ENCODE data around the gene FNDC10. TPM values are rescaled to one million over a fixed set of nuclear protein-coding genes. Genes with fewer than 3 reads are reported as not detected.

Gene FNDC10
- total RNA-seq, 1 experiment from 2014 or later, result 15.2 TPM

DNA sequence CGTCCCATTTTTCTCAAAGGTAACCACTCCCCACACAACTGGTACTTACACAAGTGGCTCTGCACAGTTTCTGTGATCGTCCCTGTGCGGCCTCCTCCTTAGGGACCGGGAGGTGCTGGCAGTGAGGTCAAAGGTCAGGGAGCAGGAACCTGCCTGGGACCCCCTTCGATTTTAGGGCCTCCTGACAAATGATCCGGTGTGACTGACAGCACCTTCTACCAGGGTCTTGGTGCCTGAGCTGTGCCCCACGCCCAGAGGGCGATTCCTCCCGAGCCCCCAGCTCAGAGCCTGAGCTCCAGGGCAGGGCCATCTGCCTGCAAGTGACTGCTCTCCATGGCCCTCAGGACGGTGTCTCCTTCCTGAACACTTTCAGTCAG is 47.7 kb downstream of the FNDC10 start:
- Histone ChIP-seq H3K79me1 (ENCODE audit: insufficient read depth, low read depth, low read length, poor library complexity, severe bottlenecking) (no peaks in the 10 kb centered on the region), H2BK5ac (ENCODE audit: insufficient read length, low read length) (no peak overlapping the region), H2AFZ (ENCODE audit: low read length) (no peak overlapping the region), H3T11ph (ENCODE audit: low read length) (no peak overlapping the region), H3K14ac (ENCODE audit: insufficient read depth, low read length) (no peak overlapping the region), H2AK5ac (ENCODE audit: insufficient read length, low read length) (no peak overlapping the region), H4K20me1 (ENCODE audit: control insufficient read depth, insufficient read depth, insufficient read length) (no peaks in the 10 kb centered on the region), H3K56ac (ENCODE audit: insufficient read length, low read depth, low read length) (no peak overlapping the region), H3K23ac (ENCODE audit: insufficient read length, low read depth, low read length) (no peak overlapping the region), H2BK12ac (ENCODE audit: insufficient read length, low read depth, low read length) (no peak overlapping the region), H4K8ac (replicated peaks; ENCODE audit: insufficient read length, low read depth, low read length) (no peak overlapping the region), H3K27ac (ENCODE audit: insufficient read length, low read depth, low read length) (no peak overlapping the region), H2BK120ac (ENCODE audit: low read depth, low read length, poor library complexity, severe bottlenecking) (no peak overlapping the region), H3K4me2 (ENCODE audit: insufficient read depth, insufficient read length, low read length) (no peak overlapping the region), H3K4me1 (ENCODE audit: insufficient read depth, low read length) (no peaks in the 10 kb centered on the region), H2BK15ac (ENCODE audit: low read depth, low read length) (no peak overlapping the region), H3K9me3 (ENCODE audit: control insufficient read depth, low read depth, low read length) (no peaks in the 10 kb centered on the region), H4K5ac (ENCODE audit: insufficient read length, low read depth, low read length) (no peak overlapping the region), H4K91ac (ENCODE audit: insufficient read length, low read depth, low read length) (no peak overlapping the region), H3K27me3 (ENCODE audit: insufficient read depth, low read length) (no peaks in the 10 kb centered on the region), H3K18ac (ENCODE audit: insufficient read length, low read depth, low read length) (no peak overlapping the region), H3K4ac (ENCODE audit: low read depth, low read length) (no peak overlapping the region), H3K79me2 (ENCODE audit: insufficient read depth, low read length) (no peaks in the 10 kb centered on the region), H2BK20ac (ENCODE audit: low read depth, low read length, poor library complexity, severe bottlenecking) (no peak overlapping the region), H3K9ac (ENCODE audit: extremely low read depth, insufficient read length, low read length) (no peak overlapping the region), H3K23me2 (ENCODE audit: insufficient read length, low read depth, low read length, poor library complexity, severe bottlenecking) (no peaks in the 10 kb centered on the region)
- DNase-seq, result no peak
- Mint-ChIP-seq H3K36me3 (ENCODE audit: insufficient read depth in 1 of 3, low read depth in 3 of 3) (peaks cover 0 to 14% (median 12%) of the 10 kb centered on the region in 3 experiments; a peak in 5 of 7 replicates), H3K4me3 (no peak overlapping the region), H3K4me1 (no peaks in the 10 kb centered on the region), H3K27ac (no peak overlapping the region; a peak in 1 of 7 replicates), H3K27me3 (ENCODE audit: low read depth) (no peaks in the 10 kb centered on the region; the same call in 1 of the 2 replicates), H3K9me3 (no peaks in the 10 kb centered on the region)
- TF ChIP-seq, protein P1, sequence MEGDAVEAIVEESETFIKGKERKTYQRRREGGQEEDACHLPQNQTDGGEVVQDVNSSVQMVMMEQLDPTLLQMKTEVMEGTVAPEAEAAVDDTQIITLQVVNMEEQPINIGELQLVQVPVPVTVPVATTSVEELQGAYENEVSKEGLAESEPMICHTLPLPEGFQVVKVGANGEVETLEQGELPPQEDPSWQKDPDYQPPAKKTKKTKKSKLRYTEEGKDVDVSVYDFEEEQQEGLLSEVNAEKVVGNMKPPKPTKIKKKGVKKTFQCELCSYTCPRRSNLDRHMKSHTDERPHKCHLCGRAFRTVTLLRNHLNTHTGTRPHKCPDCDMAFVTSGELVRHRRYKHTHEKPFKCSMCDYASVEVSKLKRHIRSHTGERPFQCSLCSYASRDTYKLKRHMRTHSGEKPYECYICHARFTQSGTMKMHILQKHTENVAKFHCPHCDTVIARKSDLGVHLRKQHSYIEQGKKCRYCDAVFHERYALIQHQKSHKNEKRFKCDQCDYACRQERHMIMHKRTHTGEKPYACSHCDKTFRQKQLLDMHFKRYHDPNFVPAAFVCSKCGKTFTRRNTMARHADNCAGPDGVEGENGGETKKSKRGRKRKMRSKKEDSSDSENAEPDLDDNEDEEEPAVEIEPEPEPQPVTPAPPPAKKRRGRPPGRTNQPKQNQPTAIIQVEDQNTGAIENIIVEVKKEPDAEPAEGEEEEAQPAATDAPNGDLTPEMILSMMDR (conservative IDR thresholded peaks at IDR 0.05), result no peak
- WGBS (ENCODE audit: extremely low coverage, insufficient read length, low lambda C conversion rate), result no CpG with 5 or more reads among the region's 10 CpGs
